Activated CD4-positive, alpha-beta T cell treated with anti-CD3 and anti-CD28 coated beads for 1 hour (primary cell): ENCODE data around the gene SKI.

Experiments used
- DNase-seq: peaks from one replicate; pipeline ENCODE4 v3.0.0-alpha.2; 2020

Gene SKI

GRCh38 chr1:2267051-2267830 lies 39.1 kb downstream of the SKI start:
- DNase-seq, result no peak

GRCh38 chr1:2267862-2268261 lies 39.7 kb downstream of the SKI start:
- DNase-seq, result no peak

- DNase-seq, result no peak
Measured at GRCh38 chr1:2268285-2269056, 40.4 kb downstream of the SKI start.

GRCh38 chr1:2269193-2269921 lies 41.2 kb downstream of the SKI start:
- no peak for DNase-seq

- DNase-seq, result no peak
Measured at GRCh38 chr1:2269922-2270259, 41.8 kb downstream of the SKI start.

- DNase-seq, result no peak
Measured at GRCh38 chr1:2270260-2271100, 42.4 kb downstream of the SKI start.

GRCh38 chr1:2271211-2271721 lies 43.1 kb downstream of the SKI start:
- no peak for DNase-seq

GRCh38 chr1:2271841-2272655 lies 43.9 kb downstream of the SKI start:
- DNase-seq, result no peak

- DNase-seq, result no peak
Measured at GRCh38 chr1:2272686-2273400, 44.7 kb downstream of the SKI start.

- no peak for DNase-seq
Measured at GRCh38 chr1:2273401-2274090, 45.4 kb downstream of the SKI start.

- DNase-seq, result no peak
Measured at GRCh38 chr1:2274231-2274928, 46.3 kb downstream of the SKI start.

- no peak for DNase-seq
Measured at GRCh38 chr1:2274929-2275475, 46.9 kb downstream of the SKI start.

GRCh38 chr1:2275796-2276536 lies 47.8 kb downstream of the SKI start:
- DNase-seq, result no peak

GRCh38 chr1:2276803-2277580 lies 48.9 kb downstream of the SKI start:
- DNase-seq, result no peak

- no peak for DNase-seq
Measured at GRCh38 chr1:2277741-2278488, 49.8 kb downstream of the SKI start.

- no peak for DNase-seq
Measured at GRCh38 chr1:2278591-2279209, 50.6 kb downstream of the SKI start.

GRCh38 chr1:2279210-2279639 lies 51.1 kb downstream of the SKI start:
- no peak for DNase-seq
